ENCODE data around the gene FLT3LG. TPM values are rescaled to one million over a fixed set of nuclear protein-coding genes. Genes with fewer than 3 reads are reported as not detected.

Gene FLT3LG
- total RNA-seq, 2 experiments from 2014 or later = 348 to 355 TPM

- POLR2A ChIA-PET = interaction anchor here (1.0 to 1.2 kb wide), 2 partner anchors 11 to 15 kb away, joined by 3 to 7 read pairs; no protein-coding TSS in a partner anchor
- peak overlapping the region; percentile 91 for H3K27ac Mint-ChIP-seq
Measured at GRCh38 chr19:49488046-49488862, 14.2 kb downstream of the FLT3LG start.

GRCh38 chr19:49488863-49489537 lies 15.0 kb downstream of the FLT3LG start:
- POLR2A ChIA-PET = interaction anchor here (1.0 to 1.2 kb wide), 2 partner anchors 10 to 14 kb away, joined by 3 to 7 read pairs; no protein-coding TSS in a partner anchor
- DNase-seq = no peak

More at GRCh38 chr19:49488046-49488862, 14.2 kb downstream of the FLT3LG start:
- no peaks in the 10 kb centered on the region for H3K27me3 Mint-ChIP-seq
- CTCF ChIA-PET = interaction anchor here (0.7 to 2.2 kb wide), 7 partner anchors 9 to 190 kb away, joined by 3 to 12 read pairs (median 3); partner anchors contain the start of gene FLT3LG
- peaks cover 51% of the 10 kb centered on the region for H3K4me1 Mint-ChIP-seq
- H3K36me3 Mint-ChIP-seq (ENCODE audit: low read depth) = peaks cover 80% of the 10 kb centered on the region
- H3K9me3 Mint-ChIP-seq = no peaks in the 10 kb centered on the region
- peak overlapping the region; percentile 89 for H3K4me3 Mint-ChIP-seq
- DNase-seq = no peak

GRCh38 chr19:49489601-49490167 lies 15.7 kb downstream of the FLT3LG start:
- CTCF ChIA-PET = interaction anchor here (0.5 to 2.2 kb wide), 2 partner anchors 13 to 39 kb away, joined by 3 to 7 read pairs; no protein-coding TSS in a partner anchor
- POLR2A ChIA-PET = no interaction called here
- no peak for DNase-seq
- Mint-ChIP-seq H3K27ac (peak overlapping the region; percentile 91), H3K27me3 (no peaks in the 10 kb centered on the region), H3K4me1 (peaks cover 51% of the 10 kb centered on the region), H3K36me3 (ENCODE audit: low read depth) (peaks cover 75% of the 10 kb centered on the region), H3K4me3 (peak overlapping the region; percentile 89), H3K9me3 (no peaks in the 10 kb centered on the region)

More at GRCh38 chr19:49488863-49489537, 15.0 kb downstream of the FLT3LG start:
- H3K4me3 Mint-ChIP-seq = peak overlapping the region; percentile 89
- H3K27me3 Mint-ChIP-seq = no peaks in the 10 kb centered on the region
- H3K4me1 Mint-ChIP-seq = peaks cover 52% of the 10 kb centered on the region
- no peaks in the 10 kb centered on the region for H3K9me3 Mint-ChIP-seq
- H3K27ac Mint-ChIP-seq = peak overlapping the region; percentile 91
- CTCF ChIA-PET = interaction anchor here (0.7 to 2.2 kb wide), 4 partner anchors 12 to 189 kb away, joined by 3 to 12 read pairs (median 6); partner anchors contain the start of gene FLT3LG
- H3K36me3 Mint-ChIP-seq (ENCODE audit: low read depth) = peaks cover 80% of the 10 kb centered on the region

GRCh38 chr19:49490287-49491029 lies 16.4 kb downstream of the FLT3LG start:
- POLR2A ChIA-PET = no interaction called here
- Mint-ChIP-seq H3K4me1 (peaks cover 56% of the 10 kb centered on the region), H3K36me3 (ENCODE audit: low read depth) (peaks cover 72% of the 10 kb centered on the region), H3K9me3 (no peaks in the 10 kb centered on the region), H3K27me3 (no peaks in the 10 kb centered on the region), H3K27ac (peak overlapping the region; percentile 91), H3K4me3 (peak overlapping the region; percentile 89)
- CTCF ChIA-PET = interaction anchor here (1.1 to 1.2 kb wide), 2 partner anchors 16 to 79 kb away, joined by 3 to 5 read pairs; no protein-coding TSS in a partner anchor
- DNase-seq = no peak

GRCh38 chr19:49491030-49491803 lies 17.2 kb downstream of the FLT3LG start:
- DNase-seq = no peak
- peaks cover 66% of the 10 kb centered on the region for H3K36me3 Mint-ChIP-seq (ENCODE audit: low read depth)
- peaks cover 54% of the 10 kb centered on the region for H3K4me1 Mint-ChIP-seq
- peak overlapping the region; percentile 46 for H3K27ac Mint-ChIP-seq
- H3K9me3 Mint-ChIP-seq = no peaks in the 10 kb centered on the region
- H3K27me3 Mint-ChIP-seq = no peaks in the 10 kb centered on the region
- H3K4me3 Mint-ChIP-seq = no peak overlapping the region
- POLR2A ChIA-PET = interaction anchor here (1.5 kb wide), 1 partner anchor 18 kb away, joined by 4 read pairs; no protein-coding TSS in a partner anchor
- CTCF ChIA-PET = interaction anchor here (1.1 to 1.2 kb wide), 2 partner anchors 15 to 79 kb away, joined by 3 to 5 read pairs; no protein-coding TSS in a partner anchor

GRCh38 chr19:49491804-49492572 lies 18.0 kb downstream of the FLT3LG start:
- ChIA-PET CTCF (interaction anchor here (0.7 to 1.2 kb wide), 3 partner anchors 14 to 187 kb away, joined by 3 to 5 read pairs (median 3); no protein-coding TSS in a partner anchor), POLR2A (interaction anchor here (1.5 kb wide), 1 partner anchor 19 kb away, joined by 4 read pairs; no protein-coding TSS in a partner anchor)
- DNase-seq = no peak
- peak overlapping the region; percentile 46 for H3K27ac Mint-ChIP-seq
- H3K9me3 Mint-ChIP-seq = no peaks in the 10 kb centered on the region
- peak overlapping the region; percentile 2 for H3K4me3 Mint-ChIP-seq
- peaks cover 52% of the 10 kb centered on the region for H3K4me1 Mint-ChIP-seq
- peaks cover 66% of the 10 kb centered on the region for H3K36me3 Mint-ChIP-seq (ENCODE audit: low read depth)
- no peaks in the 10 kb centered on the region for H3K27me3 Mint-ChIP-seq

GRCh38 chr19:49492573-49493405 lies 18.8 kb downstream of the FLT3LG start:
- ChIA-PET CTCF (interaction anchor here (0.7 kb wide), 1 partner anchor 187 kb away, joined by 3 read pairs; no protein-coding TSS in a partner anchor), POLR2A (interaction anchor here (1.5 kb wide), 1 partner anchor 20 kb away, joined by 4 read pairs; no protein-coding TSS in a partner anchor)
- peak overlapping the region; percentile 84 for H3K27ac Mint-ChIP-seq
- no peaks in the 10 kb centered on the region for H3K27me3 Mint-ChIP-seq
- H3K36me3 Mint-ChIP-seq (ENCODE audit: low read depth) = peaks cover 67% of the 10 kb centered on the region
- DNase-seq = no peak
- no peaks in the 10 kb centered on the region for H3K9me3 Mint-ChIP-seq
- H3K4me1 Mint-ChIP-seq = peaks cover 56% of the 10 kb centered on the region
- no peak overlapping the region for H3K4me3 Mint-ChIP-seq

- peaks cover 64% of the 10 kb centered on the region for H3K36me3 Mint-ChIP-seq (ENCODE audit: low read depth)
- no peaks in the 10 kb centered on the region for H3K9me3 Mint-ChIP-seq
- no peak for DNase-seq
- H3K27ac Mint-ChIP-seq = peak overlapping the region; percentile 99
- H3K4me1 Mint-ChIP-seq = peaks cover 52% of the 10 kb centered on the region
- POLR2A ChIA-PET = interaction anchor here (0.8 kb wide), 1 partner anchor 24 kb away, joined by 5 read pairs; no protein-coding TSS in a partner anchor
- CTCF ChIA-PET = interaction anchor here (1.0 to 3.6 kb wide), 7 partner anchors 10 to 181 kb away, joined by 3 to 15 read pairs (median 5); partner anchors contain the start of gene FLT3LG
- peak overlapping the region; percentile 100 for H3K4me3 Mint-ChIP-seq
- no peaks in the 10 kb centered on the region for H3K27me3 Mint-ChIP-seq
Measured at GRCh38 chr19:49496574-49497008, 22.6 kb downstream of the FLT3LG start.

GRCh38 chr19:49497047-49497788 lies 23.2 kb downstream of the FLT3LG start:
- POLR2A ChIA-PET = interaction anchor here (0.6 kb wide), 1 partner anchor 72 kb away, joined by 3 read pairs; no protein-coding TSS in a partner anchor
- peak; percentile 89 for DNase-seq
- H3K9me3 Mint-ChIP-seq = no peaks in the 10 kb centered on the region
- peak overlapping the region; percentile 99 for H3K27ac Mint-ChIP-seq
- H3K4me1 Mint-ChIP-seq = peaks cover 52% of the 10 kb centered on the region
- peak overlapping the region; percentile 100 for H3K4me3 Mint-ChIP-seq
- CTCF ChIA-PET = interaction anchor here (1.3 to 3.6 kb wide), 5 partner anchors 10 to 182 kb away, joined by 3 to 15 read pairs (median 6); partner anchors contain the start of gene FLT3LG
- H3K36me3 Mint-ChIP-seq (ENCODE audit: low read depth) = peaks cover 58% of the 10 kb centered on the region
- no peaks in the 10 kb centered on the region for H3K27me3 Mint-ChIP-seq
